Epidermal melanocyte (primary cell): Measurements from ENCODE around the gene PRSS33.
A peak's percentile ranks its signal among the peaks of the same experiment; 100 is the strongest.

Experiments used
- DNase-seq: peaks from one replicate; pipeline ENCODE4 v3.0.0; 2011; ENCODE audit warnings: low spot score; ENCODE audit not compliant: insufficient read length

The PRSS33 gene

GRCh38 chr16:2787406-2787805 is at the start of gene PRSS33:
Gene PRSS33 (minus strand): TSS chr16:2787560. CDS start chr16:2786547, 1,013 bp downstream.
- DNase-seq, result no peak

GRCh38 chr16:2836646-2837508 is 49.5 kb upstream of the PRSS33 start:
- no peak for DNase-seq

- DNase-seq, result peak; percentile 73
Observed at GRCh38 chr16:2835638-2836493, 48.5 kb upstream of the PRSS33 start.

- DNase-seq, result no peak
Observed at GRCh38 chr16:2834968-2835367, 47.6 kb upstream of the PRSS33 start.

- DNase-seq, result no peak
Observed at GRCh38 chr16:2833776-2834175, 46.4 kb upstream of the PRSS33 start.

GRCh38 chr16:2831203-2831602 is 43.8 kb upstream of the PRSS33 start:
- no peak for DNase-seq

- DNase-seq, result no peak
Observed at GRCh38 chr16:2830355-2830695, 43.0 kb upstream of the PRSS33 start.

- no peak for DNase-seq
Observed at GRCh38 chr16:2829501-2830354, 42.4 kb upstream of the PRSS33 start, which contains the start of gene ZG16B. Gene ZG16B (plus strand): TSS chr16:2830303. CDS start chr16:2830442, 139 bp downstream.

GRCh38 chr16:2828876-2829430 is 41.6 kb upstream of the PRSS33 start:
- no peak for DNase-seq

GRCh38 chr16:2828521-2828840 is 41.1 kb upstream of the PRSS33 start:
- no peak for DNase-seq

- no peak for DNase-seq
Observed at GRCh38 chr16:2827831-2828520, 40.6 kb upstream of the PRSS33 start.

GRCh38 chr16:2827374-2827791 is 40.0 kb upstream of the PRSS33 start:
- no peak for DNase-seq

GRCh38 chr16:2826591-2827373 is 39.4 kb upstream of the PRSS33 start:
- no peak for DNase-seq

GRCh38 chr16:2825906-2826305 is 38.5 kb upstream of the PRSS33 start:
- DNase-seq, result no peak

GRCh38 chr16:2825049-2825742 is 37.8 kb upstream of the PRSS33 start:
- no peak for DNase-seq

- DNase-seq, result no peak
Observed at GRCh38 chr16:2824626-2825025, 37.3 kb upstream of the PRSS33 start.

GRCh38 chr16:2822496-2822895 is 35.1 kb upstream of the PRSS33 start:
- no peak for DNase-seq

- DNase-seq, result no peak
Observed at GRCh38 chr16:2822158-2822495, 34.8 kb upstream of the PRSS33 start.

- peak; percentile 37 for DNase-seq
Observed at GRCh38 chr16:2821487-2822157, 34.3 kb upstream of the PRSS33 start.
